ENCODE results near the gene CLCNKA.

CLCNKA gene

DNA sequence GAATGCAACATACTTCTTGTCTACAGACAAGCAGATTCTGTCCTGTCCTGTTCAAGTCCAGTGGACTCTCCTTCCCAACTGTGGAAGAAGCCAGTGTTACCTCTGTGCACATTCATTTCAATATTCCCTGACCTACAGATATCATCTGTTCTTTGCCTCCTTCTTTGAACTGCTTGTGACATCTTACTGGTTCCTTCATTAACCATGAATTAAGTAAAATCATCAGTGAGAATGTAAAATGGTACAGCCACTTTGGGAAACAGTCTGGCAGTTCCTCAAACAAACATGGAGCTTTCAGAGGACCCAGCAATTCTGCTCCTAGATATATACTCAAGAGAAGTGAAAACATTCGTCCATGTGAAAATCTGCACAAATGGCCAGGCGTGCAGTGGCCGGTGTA is 11.0 kb upstream of the CLCNKA start:
- H3K27ac Mint-ChIP-seq = no peak overlapping the region
- DNase-seq (no peak), ATAC-seq (no peak)
- H3K4me1 Mint-ChIP-seq = peaks cover 53% of the 10 kb centered on the region
- H3K9me3 Mint-ChIP-seq = no peaks in the 10 kb centered on the region
- no peak overlapping the region for H3K4me3 Mint-ChIP-seq
- H3K27me3 Mint-ChIP-seq = peaks cover 19% of the 10 kb centered on the region

DNA sequence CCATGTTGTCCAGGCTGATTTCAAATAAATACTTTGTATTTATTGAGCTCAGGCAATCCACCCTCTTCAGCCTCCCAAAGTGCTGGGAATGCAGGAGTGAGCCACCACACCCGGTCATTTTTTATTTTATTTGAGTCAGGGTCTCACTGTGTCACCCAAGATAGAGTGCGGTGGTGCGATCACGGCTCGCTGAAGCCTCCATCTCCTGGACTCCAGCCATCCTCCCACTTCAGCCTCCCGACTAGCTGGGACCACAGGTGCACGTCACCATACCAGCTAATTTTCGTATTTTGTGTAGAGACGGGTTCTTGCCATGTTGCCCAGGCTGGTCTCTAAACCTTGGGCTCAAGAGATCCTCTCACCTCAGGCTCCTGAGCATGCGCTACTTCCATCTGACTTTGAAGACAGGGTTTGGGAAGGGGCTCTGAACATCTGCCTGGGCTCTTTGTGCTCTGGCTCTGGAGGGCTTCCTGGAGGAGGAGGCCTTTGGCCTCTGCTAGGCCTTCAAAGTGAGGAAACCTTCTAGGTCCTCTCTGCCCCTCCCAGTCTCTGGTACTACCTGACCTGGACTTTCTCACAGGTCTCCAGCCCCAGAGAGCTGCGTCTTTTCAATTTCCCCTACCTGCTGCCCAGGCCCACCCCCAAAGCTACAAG is 9.8 kb upstream of the CLCNKA start:
- DNase-seq (no peak), ATAC-seq (no peak)
- Mint-ChIP-seq H3K4me1 (peaks cover 47% of the 10 kb centered on the region), H3K27me3 (peaks cover 19% of the 10 kb centered on the region), H3K9me3 (no peaks in the 10 kb centered on the region), H3K27ac (no peak overlapping the region), H3K4me3 (peak overlapping the region; percentile 58 to 65)

GRCh38 chr1:16012590-16013219 is 9.1 kb upstream of the CLCNKA start:
- ATAC-seq (peak; percentile 66), DNase-seq (peak in 1 of 2 donors; percentile 42)
- Mint-ChIP-seq H3K4me1 (peaks cover 42% of the 10 kb centered on the region), H3K9me3 (no peaks in the 10 kb centered on the region), H3K27ac (peak overlapping the region; percentile 38 to 62), H3K4me3 (peak overlapping the region; percentile 58 to 65), H3K27me3 (peaks cover 19% of the 10 kb centered on the region)

DNA sequence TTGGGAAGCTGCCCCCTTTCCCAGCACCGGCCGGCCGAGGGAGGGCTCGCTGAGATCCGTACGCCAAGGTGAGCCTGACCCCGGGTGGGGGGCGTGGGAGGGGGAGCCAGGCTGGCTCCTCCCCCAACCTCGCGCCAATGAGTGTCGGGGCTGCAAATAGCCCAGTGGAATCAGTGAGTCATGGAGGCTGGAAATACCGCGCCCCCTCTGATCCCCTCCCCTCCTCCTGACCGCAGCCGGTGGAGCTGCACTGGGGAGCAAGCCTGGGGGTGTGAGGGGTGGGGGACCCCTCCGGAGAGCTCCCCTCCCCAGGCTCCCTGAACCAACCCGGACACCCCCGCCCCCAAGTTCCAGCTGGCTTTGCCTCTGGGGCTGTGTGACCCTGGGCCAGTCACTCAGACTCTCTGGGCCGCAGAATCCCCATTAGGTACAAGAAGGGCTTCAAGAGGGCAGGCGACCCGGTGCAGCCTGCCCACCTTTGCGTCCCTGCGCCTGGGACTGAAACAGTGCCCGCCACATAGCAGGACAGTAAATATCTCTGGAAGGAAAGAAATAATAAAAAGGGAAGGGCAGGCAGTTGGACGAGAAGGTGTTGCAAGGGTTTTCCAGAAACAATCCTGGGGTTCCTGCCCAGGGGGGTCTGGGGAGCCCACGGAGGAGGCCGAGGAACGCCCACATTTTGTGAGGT is 8.5 kb upstream of the CLCNKA start:
- Mint-ChIP-seq H3K9me3 (no peaks in the 10 kb centered on the region), H3K4me1 (peaks cover 35% of the 10 kb centered on the region), H3K27ac (peak overlapping the region; percentile 38 to 66), H3K27me3 (peaks cover 19% of the 10 kb centered on the region), H3K4me3 (peak overlapping the region; percentile 7 to 65)
- ATAC-seq = peak; percentile 68
- peak; percentile 54 to 55 for DNase-seq

DNA sequence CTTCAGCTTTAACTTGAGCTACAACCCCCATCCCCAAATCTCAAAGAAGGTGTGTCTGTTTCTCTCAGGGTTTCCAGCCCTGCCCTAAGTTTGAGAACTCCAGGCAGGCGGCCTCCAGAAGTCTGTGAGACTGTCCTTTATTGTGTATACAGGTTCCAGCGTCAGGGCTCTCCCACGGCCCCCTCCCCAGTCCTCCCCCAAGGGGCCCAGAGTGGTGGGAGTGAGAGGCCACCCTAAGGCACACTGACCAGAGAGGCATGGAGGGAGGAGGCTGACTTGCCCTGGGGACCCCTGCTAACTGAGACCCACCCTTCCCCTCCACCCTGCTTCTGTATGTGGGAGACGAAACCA is 8.0 kb upstream of the CLCNKA start:
- peaks cover 30% of the 10 kb centered on the region for H3K4me1 Mint-ChIP-seq
- H3K27ac Mint-ChIP-seq = no peak overlapping the region
- H3K27me3 Mint-ChIP-seq = peaks cover 19% of the 10 kb centered on the region
- ATAC-seq (no peak), DNase-seq (no peak)
- no peaks in the 10 kb centered on the region for H3K9me3 Mint-ChIP-seq
- H3K4me3 Mint-ChIP-seq = peak overlapping the region in 1 of 2 donors; percentile 65

DNA sequence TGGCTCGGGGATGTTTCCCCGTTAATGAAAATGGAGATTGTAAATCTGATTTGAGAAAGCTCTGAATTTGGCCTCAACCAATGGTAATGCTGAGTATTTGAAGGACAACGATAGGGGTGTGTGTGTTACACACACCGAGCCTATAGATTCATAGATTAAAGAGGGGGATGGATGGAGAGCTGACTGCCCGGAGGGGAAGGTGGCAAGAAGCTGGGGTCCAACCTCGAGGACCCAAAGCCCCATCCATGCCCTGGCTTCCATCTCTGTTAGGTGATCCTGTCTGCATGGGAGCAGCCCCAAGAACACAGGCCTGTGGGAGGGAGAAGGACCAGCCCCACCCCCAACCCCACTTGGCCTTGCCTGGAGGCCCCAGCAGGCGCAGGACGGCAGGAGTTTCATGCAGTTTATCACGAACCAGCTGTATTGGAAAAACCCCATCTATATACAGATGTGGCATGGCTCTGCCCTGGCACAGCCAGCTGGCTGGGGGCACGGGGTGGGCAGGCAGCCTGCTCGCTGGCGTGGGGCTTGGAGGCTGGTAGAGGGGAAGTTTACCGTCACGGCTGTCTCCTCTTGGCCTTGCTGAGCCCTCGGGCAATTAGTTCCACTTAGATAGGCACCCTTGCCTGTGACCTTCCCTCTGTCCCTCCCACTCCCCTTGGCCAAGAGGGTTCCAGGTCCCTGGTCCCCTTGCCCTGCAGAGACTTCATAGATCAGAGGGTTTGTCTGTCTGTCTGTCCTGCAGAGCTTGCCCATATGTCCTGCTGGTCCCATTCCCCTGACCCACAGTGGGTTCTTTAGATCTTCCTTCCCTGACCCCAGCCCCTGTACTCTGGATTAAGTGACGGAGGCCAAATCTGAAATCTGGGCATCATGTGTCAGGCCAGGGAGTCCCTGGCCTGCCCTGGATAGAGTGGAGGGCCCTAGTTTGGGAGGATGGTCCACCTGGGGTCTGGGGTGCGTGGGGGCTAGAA is 7.0 kb upstream of the CLCNKA start:
- DNase-seq (no peak), ATAC-seq (no peak)
- no peaks in the 10 kb centered on the region for H3K9me3 Mint-ChIP-seq
- peaks cover 19% of the 10 kb centered on the region for H3K27me3 Mint-ChIP-seq
- H3K4me3 Mint-ChIP-seq = no peak overlapping the region
- H3K27ac Mint-ChIP-seq = no peak overlapping the region
- peaks cover 29% of the 10 kb centered on the region for H3K4me1 Mint-ChIP-seq

DNA sequence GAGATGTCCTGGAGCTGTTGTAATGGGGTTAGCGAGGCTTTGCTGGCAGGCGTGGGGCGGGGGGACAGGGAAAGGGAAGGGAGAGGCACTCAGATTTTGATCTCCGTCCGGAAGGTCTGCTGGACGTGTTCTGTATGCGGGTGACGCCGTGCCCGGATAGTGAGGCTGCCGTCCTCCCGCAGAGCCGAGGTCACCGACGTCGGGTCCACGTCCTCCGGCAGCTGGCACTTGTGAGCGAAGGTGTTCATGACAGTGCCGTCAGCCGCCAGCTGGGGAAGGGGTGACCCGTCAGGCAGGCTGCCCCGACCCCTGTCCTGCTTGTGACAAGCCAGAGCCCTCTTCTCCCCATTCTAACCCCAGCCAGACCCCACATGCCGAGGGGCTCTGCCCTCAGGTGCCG is 6.3 kb upstream of the CLCNKA start:
- Mint-ChIP-seq H3K4me3 (no peak overlapping the region), H3K27ac (no peak overlapping the region), H3K4me1 (peaks cover 29% of the 10 kb centered on the region), H3K27me3 (peaks cover 19% of the 10 kb centered on the region), H3K9me3 (no peaks in the 10 kb centered on the region)
- no peak for ATAC-seq
- DNase-seq = no peak

DNA sequence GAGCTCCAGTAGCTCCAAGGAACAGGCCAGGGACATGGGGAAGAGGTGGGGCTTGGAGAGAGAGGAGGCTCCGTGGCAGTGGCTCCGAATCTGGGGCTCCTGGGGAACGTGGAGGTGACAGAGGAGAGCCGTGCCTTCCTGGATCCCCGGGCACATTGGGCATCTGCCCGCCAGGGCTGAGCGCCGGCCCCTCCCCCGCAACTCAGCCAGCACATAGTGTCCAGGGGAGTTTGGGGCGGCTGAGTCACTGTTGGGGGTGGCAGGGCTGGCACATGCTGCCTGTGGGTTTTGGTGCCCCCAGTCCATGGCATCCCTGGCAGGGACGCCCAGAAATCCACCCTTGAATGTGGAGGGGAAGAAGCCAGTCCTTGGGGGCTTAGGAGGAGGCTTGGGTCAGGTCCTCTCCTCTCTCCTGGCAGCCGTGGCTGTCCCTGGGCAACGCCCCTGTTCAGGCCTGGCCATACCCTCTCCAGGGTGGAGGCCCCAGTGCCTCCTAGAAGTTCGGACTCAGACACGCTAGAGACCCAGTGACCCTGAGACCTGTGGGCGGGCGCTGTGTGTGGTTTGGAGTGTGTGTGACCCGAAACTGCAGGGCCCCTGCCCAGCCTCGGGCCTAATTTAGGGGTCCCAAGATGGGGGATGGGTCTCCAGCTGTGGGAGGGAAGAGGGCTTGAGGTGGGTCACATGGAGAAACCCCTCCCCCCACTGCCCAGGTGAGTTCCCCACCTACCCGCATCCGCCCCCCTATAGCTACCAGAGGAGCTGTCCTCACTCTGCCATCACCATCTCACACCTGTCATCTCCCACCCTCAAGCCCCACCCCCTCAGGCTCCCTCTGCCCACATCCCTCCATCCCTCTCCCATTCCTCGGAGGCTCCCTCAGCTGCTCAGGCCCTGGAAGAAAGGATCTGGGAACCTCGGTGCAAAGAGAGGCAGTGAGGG is 5.6 kb upstream of the CLCNKA start:
- H3K27ac Mint-ChIP-seq = no peak overlapping the region
- H3K9me3 Mint-ChIP-seq = no peaks in the 10 kb centered on the region
- H3K27me3 Mint-ChIP-seq = peaks cover 19% of the 10 kb centered on the region
- ATAC-seq = no peak
- H3K4me1 Mint-ChIP-seq = peaks cover 29% of the 10 kb centered on the region
- DNase-seq = no peak
- no peak overlapping the region for H3K4me3 Mint-ChIP-seq

DNA sequence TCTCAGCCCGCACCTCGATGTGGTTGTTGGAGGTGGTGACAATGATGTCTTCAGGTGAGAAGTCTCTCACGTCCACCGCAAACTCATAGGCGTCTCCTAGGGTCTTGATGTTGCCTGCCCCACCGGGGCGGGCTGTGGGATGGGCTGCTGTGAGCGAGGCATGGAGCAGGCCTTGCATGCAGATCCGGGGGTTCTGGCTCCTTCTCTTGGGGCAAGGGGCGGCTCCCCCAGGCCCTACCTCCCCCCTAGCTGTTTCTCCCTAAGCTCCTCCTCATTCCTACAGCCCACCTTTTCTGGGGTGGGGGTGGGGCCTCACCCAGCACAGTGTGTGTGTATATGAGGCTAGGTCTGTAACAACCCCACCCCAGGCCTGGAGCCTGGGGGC is 4.8 kb upstream of the CLCNKA start:
- no peak for DNase-seq
- Mint-ChIP-seq H3K27ac (no peak overlapping the region), H3K4me1 (peaks cover 27% of the 10 kb centered on the region), H3K9me3 (no peaks in the 10 kb centered on the region), H3K4me3 (no peak overlapping the region), H3K27me3 (peaks cover 26% of the 10 kb centered on the region)
- ATAC-seq = no peak

GRCh38 chr1:16017461-16018303 is 4.2 kb upstream of the CLCNKA start, which contains the start of gene HSPB7:
TSS of gene HSPB7 (minus strand) at chr1:16018043. CDS start at chr1:16017963, 80 bp downstream.
- peak within 1 kb of the TSS in 1 of 2 donors; percentile 89 for H3K27ac Mint-ChIP-seq
- H3K9me3 Mint-ChIP-seq = no peaks in the 10 kb centered on the region
- no peak for ATAC-seq
- peaks cover 20% of the 10 kb centered on the region for H3K27me3 Mint-ChIP-seq
- DNase-seq = no peak
- peaks cover 21% of the 10 kb centered on the region for H3K4me1 Mint-ChIP-seq
- no peak within 1 kb of the TSS for H3K4me3 Mint-ChIP-seq

GRCh38 chr1:16018308-16018707 is 3.5 kb upstream of the CLCNKA start:
- H3K4me3 Mint-ChIP-seq = no peak overlapping the region
- peak overlapping the region in 1 of 2 donors; percentile 89 for H3K27ac Mint-ChIP-seq
- H3K9me3 Mint-ChIP-seq = no peaks in the 10 kb centered on the region
- H3K27me3 Mint-ChIP-seq = peaks cover 19% of the 10 kb centered on the region
- DNase-seq = no peak
- ATAC-seq = no peak
- peaks cover 20% of the 10 kb centered on the region for H3K4me1 Mint-ChIP-seq

- Mint-ChIP-seq H3K4me1 (peaks cover 13% of the 10 kb centered on the region), H3K9me3 (no peaks in the 10 kb centered on the region), H3K27me3 (peaks cover 12% of the 10 kb centered on the region), H3K27ac (no peak overlapping the region), H3K4me3 (no peak overlapping the region)
- ATAC-seq (no peak), DNase-seq (no peak)
Observed at GRCh38 chr1:16018749-16019643, 2.8 kb upstream of the CLCNKA start.

DNA sequence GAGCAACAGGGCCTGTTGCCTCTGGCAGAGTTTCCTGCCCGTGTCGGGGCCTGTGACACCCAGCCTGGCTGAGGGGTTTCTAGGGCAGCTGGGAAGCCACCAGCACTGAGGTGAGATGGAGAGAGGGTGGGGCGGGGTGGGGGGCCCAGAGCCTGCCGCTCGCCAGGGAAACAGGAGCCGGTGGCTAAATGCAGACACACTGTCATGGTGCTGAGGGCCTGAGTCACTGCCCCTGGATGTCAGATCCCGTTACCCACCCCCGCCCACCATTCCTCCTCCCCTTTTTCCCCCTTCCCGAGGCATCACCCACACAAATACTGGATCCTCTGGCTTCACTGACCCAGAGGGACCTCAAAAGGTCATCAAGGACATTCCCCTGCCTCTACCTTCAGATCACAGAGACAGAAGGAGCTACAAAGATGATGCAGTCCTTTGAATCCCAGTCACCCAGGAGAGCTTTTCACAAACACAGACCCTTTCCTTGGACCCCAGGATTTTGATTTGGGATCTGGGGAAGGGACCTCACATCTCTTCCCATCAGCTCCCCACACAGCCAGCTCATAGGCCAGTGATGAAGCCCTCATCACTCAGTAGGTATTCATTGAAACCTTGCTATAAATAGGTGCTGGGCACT is 2.1 kb upstream of the CLCNKA start:
- Mint-ChIP-seq H3K27me3 (peaks cover 8% of the 10 kb centered on the region), H3K9me3 (no peaks in the 10 kb centered on the region), H3K27ac (no peak overlapping the region), H3K4me1 (peaks cover 8% of the 10 kb centered on the region), H3K4me3 (no peak overlapping the region)
- DNase-seq (no peak), ATAC-seq (no peak)
